AG08396 (cell line): ENCODE data around the gene ANAPC2.

ENCODE experiments used
- DNase-seq: peaks from one replicate; pipeline ENCODE4 v3.0.0; 2012; ENCODE audit warnings: low spot score, mixed read lengths

Gene ANAPC2

GRCh38 chr9:137191691-137192447, 3.5 kb upstream of the ANAPC2 start:
- DNase-seq, result no peak

GRCh38 chr9:137191245-137191644, 2.9 kb upstream of the ANAPC2 start:
- no peak for DNase-seq

GRCh38 chr9:137190315-137190856, 2.0 kb upstream of the ANAPC2 start:
- DNase-seq, result no peak

- no peak for DNase-seq
These were observed 1.2 kb upstream of the ANAPC2 start for GRCh38 chr9:137189297-137190295.

GRCh38 chr9:137188086-137188489, 272 bp downstream of the ANAPC2 start:
- no peak for DNase-seq

GRCh38 chr9:137187386-137187785, 974 bp downstream of the ANAPC2 start:
- DNase-seq, result no peak

- no peak for DNase-seq
These were observed 2.0 kb downstream of the ANAPC2 start for GRCh38 chr9:137186385-137186784.

- DNase-seq, result no peak
These were observed 2.4 kb downstream of the ANAPC2 start for GRCh38 chr9:137185921-137186320.

GRCh38 chr9:137184881-137185660, 3.3 kb downstream of the ANAPC2 start:
- no peak for DNase-seq

GRCh38 chr9:137183980-137184595, 4.3 kb downstream of the ANAPC2 start:
- DNase-seq, result no peak

GRCh38 chr9:137182836-137183235, 5.5 kb downstream of the ANAPC2 start:
- DNase-seq, result no peak

GRCh38 chr9:137181680-137182079, 6.7 kb downstream of the ANAPC2 start:
- DNase-seq, result no peak

GRCh38 chr9:137180491-137180890, 7.9 kb downstream of the ANAPC2 start:
- DNase-seq, result no peak

GRCh38 chr9:137179761-137180160, 8.6 kb downstream of the ANAPC2 start:
- no peak for DNase-seq

- no peak for DNase-seq
These were observed 9.3 kb downstream of the ANAPC2 start for GRCh38 chr9:137178939-137179630.

- no peak for DNase-seq
These were observed 10.0 kb downstream of the ANAPC2 start for GRCh38 chr9:137178201-137178938.

- peak; percentile 79 for DNase-seq
These were observed 11.8 kb downstream of the ANAPC2 start for GRCh38 chr9:137176302-137177182.

GRCh38 chr9:137175345-137175961, 12.9 kb downstream of the ANAPC2 start:
- DNase-seq, result no peak
